LNCAP (cell line): ENCODE measurements around the gene TM2D1.

Source experiments
- TF ChIP-seq, protein P1 (sequence below): fragments of 450-650 bp; IDR thresholded peaks from 2 replicates; pipeline ENCODE4 v1.5.1; 2017; ENCODE audit warnings: mild to moderate bottlenecking

TM2D1 gene

DNA sequence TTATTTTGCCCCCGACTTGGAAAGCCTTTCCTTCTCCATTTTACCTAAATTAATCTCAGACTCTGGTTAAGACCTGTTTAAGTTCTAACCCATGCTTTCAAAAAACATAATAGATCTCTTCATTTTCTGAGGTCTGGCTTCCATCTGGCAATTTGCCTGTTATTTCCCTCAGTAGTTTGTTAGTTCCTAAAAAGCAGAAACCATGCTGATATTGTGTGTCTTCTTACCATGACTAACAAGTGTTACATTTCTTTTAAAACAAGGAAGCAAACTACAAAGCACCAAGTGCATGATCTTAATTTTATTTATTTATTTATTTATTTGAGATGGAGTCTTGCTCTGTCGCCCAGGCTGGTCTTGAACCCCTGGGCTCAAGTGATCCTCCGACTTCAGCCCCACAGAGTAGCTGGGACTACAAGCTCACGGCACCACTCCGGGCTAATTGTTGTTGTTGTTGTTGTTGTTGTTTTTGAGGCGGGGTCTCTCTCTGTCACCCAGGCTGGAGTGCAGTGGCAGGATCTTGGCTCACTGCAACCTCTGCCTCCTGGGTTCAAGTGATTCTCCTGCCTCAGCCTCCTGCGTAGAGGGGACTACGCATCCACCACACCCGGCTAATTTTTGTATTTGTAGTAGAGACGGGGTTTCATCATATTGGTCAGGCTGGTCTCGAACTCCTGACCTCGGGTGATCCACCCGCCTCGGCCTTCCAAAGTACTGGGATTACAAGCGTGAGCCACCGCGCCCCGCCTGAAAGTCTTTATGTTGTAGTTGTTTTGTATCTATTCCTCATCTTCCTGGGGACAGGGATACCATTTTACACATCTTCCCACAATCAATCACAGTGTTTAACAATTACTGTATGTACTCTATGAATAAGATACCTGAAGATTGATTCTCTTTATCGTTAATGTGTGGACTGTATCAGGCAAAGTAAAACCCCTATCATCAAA, 16.1 kb upstream of the TM2D1 start:
- TF ChIP-seq, protein P1, sequence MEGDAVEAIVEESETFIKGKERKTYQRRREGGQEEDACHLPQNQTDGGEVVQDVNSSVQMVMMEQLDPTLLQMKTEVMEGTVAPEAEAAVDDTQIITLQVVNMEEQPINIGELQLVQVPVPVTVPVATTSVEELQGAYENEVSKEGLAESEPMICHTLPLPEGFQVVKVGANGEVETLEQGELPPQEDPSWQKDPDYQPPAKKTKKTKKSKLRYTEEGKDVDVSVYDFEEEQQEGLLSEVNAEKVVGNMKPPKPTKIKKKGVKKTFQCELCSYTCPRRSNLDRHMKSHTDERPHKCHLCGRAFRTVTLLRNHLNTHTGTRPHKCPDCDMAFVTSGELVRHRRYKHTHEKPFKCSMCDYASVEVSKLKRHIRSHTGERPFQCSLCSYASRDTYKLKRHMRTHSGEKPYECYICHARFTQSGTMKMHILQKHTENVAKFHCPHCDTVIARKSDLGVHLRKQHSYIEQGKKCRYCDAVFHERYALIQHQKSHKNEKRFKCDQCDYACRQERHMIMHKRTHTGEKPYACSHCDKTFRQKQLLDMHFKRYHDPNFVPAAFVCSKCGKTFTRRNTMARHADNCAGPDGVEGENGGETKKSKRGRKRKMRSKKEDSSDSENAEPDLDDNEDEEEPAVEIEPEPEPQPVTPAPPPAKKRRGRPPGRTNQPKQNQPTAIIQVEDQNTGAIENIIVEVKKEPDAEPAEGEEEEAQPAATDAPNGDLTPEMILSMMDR: no peak

DNA sequence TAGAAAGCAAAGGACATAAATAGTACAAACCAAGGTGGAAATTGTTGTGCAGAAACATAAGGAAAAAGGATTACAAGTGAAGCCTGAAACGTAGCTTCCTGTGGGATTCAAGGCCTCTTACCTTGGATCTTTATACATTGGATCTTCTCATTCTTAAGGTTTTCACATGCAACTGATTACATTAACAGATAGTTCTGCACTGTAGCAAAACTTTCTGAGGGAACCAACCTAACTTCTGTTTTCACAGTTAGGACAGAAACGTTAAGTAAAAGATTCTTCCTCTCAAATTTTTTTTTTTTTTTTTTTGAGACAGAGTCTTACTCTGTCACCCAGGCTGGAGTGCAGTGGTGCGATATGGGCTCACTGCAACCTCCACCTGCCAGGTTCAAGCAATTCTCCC, 7.8 kb upstream of the TM2D1 start:
- TF ChIP-seq, protein P1: no peak

DNA sequence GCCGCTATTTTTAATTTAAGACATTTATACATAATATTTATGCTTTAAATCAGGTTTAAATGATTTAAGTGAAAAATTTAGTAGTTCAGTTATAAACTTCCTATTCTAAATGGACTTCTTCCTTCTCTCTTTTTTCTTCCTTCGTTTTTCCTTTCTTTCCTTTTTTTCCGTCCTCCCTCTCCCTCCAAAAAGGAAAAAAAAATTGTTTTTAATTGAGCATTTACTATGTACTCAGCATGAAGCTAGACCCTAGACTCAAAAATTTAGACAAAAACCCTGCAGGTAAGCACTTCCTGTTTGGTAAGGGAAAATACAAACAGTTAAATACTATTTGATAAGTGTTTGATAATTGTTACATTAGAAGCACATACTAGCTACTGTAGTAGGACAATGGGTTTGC, 2.6 kb upstream of the TM2D1 start:
- TF ChIP-seq, protein P1: no peak

DNA sequence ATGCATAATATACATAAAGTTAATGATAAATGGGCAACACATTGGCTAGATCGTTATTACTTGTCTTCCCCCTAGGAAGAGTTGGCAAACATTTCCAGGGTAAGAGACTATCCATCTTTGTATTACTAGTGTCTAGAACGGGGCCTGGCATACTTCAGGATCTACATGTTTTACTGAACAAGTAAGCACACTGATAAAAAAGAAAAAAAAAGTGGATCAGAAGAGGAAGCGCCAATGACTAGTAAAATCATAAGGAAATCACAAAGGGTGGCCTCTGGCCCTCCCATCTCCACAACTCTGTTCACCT, 482 bp downstream of the TM2D1 start:
- TF ChIP-seq, protein P1: no peak

DNA sequence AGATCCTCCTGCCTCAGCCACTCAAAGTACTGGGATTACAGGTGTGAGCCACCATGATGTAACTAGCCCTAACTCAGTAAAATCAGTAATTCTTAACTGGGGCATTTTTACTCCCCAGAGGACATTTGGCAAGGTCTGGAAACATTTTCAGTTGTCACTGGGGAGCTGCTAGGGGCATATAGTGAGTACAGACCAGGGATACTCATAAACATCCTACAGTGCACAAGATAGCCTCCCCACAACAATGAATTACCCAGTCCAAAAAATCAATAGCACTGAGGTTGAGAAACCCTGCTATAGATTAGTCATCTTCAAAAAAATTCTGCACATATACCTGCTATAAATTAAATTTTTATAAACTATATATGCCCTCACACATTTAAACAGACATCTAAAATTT, 13.0 kb downstream of the TM2D1 start:
- TF ChIP-seq, protein P1: no peak

DNA sequence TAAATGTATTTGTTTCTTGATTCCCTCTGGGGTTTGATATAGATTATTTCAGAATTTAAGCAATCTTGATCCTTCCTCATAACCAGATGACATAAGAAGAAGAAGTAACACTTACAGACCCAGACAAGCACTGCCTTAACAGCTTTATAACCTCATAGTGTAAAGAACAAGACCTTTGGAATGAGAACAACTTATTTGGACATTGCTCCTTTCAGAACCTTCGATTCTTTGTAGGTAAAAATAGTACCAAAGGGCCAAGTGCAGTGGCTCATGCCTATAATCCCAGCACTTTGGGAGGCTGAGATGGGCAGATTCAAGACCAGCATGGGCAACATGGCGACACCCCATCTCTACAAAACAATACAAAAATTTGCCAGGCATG, 15.0 kb downstream of the TM2D1 start:
- TF ChIP-seq, protein P1: no peak

DNA sequence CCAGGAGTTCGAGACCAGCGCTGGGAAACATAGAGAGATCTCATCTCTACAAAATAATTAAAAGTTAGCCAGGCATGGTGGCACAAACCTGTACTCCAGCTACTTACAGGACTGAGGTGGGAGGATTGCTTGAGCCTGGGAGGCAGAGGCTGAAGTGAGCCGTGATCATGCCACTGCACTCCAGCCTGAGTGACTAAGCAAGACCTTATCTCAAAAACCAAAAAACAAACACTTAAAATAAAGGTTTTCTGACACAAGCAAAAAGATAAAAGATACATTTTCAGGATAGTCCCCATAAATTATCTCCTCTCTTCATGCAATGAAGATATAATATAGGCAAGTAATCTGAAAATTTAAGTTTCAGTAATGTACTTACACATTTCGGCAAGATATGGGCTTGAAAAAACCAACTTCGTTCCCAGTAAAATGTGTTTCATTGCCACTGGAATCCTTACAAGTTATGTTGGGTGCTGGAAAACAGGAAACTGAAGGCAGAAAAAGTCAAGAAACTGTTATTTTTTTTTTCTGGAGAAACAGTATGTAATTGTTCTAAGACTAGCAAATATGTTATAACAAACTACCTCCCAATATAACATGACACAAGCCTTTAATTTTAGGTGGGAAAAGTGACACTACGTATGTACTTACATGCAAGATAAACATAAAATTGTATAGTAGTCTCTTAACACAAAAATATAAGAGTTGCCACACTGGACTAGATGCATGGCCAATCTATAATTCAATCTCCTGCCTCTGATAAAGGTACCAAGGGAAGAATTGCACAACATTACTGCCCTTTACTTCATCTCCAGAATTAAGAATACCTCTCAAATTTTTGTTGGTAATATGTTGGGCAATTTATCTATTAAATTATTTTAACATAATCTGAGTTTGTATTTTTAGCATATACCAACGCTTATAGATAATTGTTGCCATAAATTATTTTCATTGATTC, 15.7 kb downstream of the TM2D1 start:
- TF ChIP-seq, protein P1: no peak
